HG03469 (cell line): Measurements from ENCODE around the gene ABI3BP.

Source experiments
- ATAC-seq: cut with Tn5 transposase; IDR thresholded peaks from one replicate; pipeline ENCODE4 v1.9.1; 2021; ENCODE audit warnings: mild to moderate bottlenecking, moderate library complexity, moderate number of reproducible peaks; ENCODE audit not compliant: unreplicated experiment

ABI3BP gene

GRCh38 chr3:100745617-100746016, 247.6 kb downstream of the ABI3BP start:
- no peak for ATAC-seq

- ATAC-seq = no peak
These were observed 248.6 kb downstream of the ABI3BP start for GRCh38 chr3:100744671-100745070.

GRCh38 chr3:100743535-100743934, 249.7 kb downstream of the ABI3BP start:
- no peak for ATAC-seq

- ATAC-seq = no peak
These were observed 253.0 kb downstream of the ABI3BP start for GRCh38 chr3:100740207-100740606.

GRCh38 chr3:100737334-100737733, 255.9 kb downstream of the ABI3BP start:
- ATAC-seq = no peak

GRCh38 chr3:100732435-100732834, 260.8 kb downstream of the ABI3BP start:
- ATAC-seq = no peak

- no peak for ATAC-seq
These were observed 262.7 kb downstream of the ABI3BP start for GRCh38 chr3:100730524-100730923.

GRCh38 chr3:100726706-100727105, 266.5 kb downstream of the ABI3BP start:
- no peak for ATAC-seq

GRCh38 chr3:100725935-100726513, 267.2 kb downstream of the ABI3BP start:
- ATAC-seq = no peak

GRCh38 chr3:100720426-100720825, 272.8 kb downstream of the ABI3BP start:
- ATAC-seq = no peak

- no peak for ATAC-seq
These were observed 274.1 kb downstream of the ABI3BP start for GRCh38 chr3:100719136-100719535.

GRCh38 chr3:100717637-100718487, 275.4 kb downstream of the ABI3BP start:
- no peak for ATAC-seq

- ATAC-seq = no peak
These were observed 276.2 kb downstream of the ABI3BP start for GRCh38 chr3:100717063-100717462.

- ATAC-seq = no peak
These were observed 278.0 kb downstream of the ABI3BP start for GRCh38 chr3:100715176-100715575.

GRCh38 chr3:100710261-100710968, 282.8 kb downstream of the ABI3BP start:
- ATAC-seq = peak; percentile 27

GRCh38 chr3:100709842-100710260, 283.4 kb downstream of the ABI3BP start:
- ATAC-seq = no peak

GRCh38 chr3:100708989-100709841, 284.0 kb downstream of the ABI3BP start, which contains the start of gene TFG:
TFG (plus strand) TSS chr3:100709494; CDS start chr3:100713686, 4,192 bp downstream.
- ATAC-seq = peak; percentile 91

- no peak for ATAC-seq
These were observed 284.6 kb downstream of the ABI3BP start for GRCh38 chr3:100708644-100708988.

- no peak for ATAC-seq
These were observed 286.9 kb downstream of the ABI3BP start for GRCh38 chr3:100706365-100706764.

- no peak for ATAC-seq
These were observed 289.4 kb downstream of the ABI3BP start for GRCh38 chr3:100703865-100704264.

- ATAC-seq = no peak
These were observed 290.3 kb downstream of the ABI3BP start for GRCh38 chr3:100702980-100703345.
